Measurements from ENCODE around the gene LARGE2.

DNA sequence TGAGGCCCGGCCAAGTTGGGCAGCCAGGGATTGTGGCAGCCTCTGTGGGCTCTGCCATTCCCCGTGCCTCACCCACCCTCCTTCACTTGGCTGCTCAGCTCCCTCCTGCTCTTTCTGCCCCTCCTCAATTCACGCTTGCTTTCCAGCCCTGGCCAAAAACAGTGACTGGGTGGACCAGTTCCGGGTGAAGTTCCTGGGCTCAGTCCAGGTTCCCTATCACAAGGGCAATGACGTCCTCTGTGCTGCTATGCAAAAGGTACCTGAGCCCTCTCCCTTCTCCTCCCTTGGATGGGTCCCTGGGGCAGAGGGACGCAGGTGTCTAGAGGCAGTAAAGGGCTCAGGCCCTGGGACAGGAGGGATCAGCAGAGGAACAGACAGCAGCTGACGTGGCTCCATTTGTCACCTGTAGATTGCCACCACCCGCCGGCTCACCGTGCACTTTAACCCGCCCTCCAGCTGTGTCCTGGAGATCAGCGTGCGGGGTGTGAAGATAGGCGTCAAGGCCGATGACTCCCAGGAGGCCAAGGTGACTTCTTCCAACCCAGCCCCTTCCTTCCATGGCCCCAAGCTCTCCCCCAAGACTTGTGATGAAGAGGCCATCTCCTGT, 18.0 kb upstream of the LARGE2 start:
- TF ChIP-seq CTCF (IDR thresholded peaks at IDR 0.05) (no peak), POLR2A (IDR thresholded peaks at IDR 0.05) (no peak)

Data from right lobe of liver (tissue), 4 donors.